GM21526 (cell line): Measurements from ENCODE around the gene FHOD3.

ENCODE experiments used
- ATAC-seq: cut with Tn5 transposase; IDR thresholded peaks from one replicate; pipeline ENCODE4 v1.9.1; 2021; ENCODE audit warnings: moderate library complexity; ENCODE audit not compliant: unreplicated experiment, low FRiP score

Gene FHOD3

GRCh38 chr18:36638224-36638623 is 340.7 kb downstream of the FHOD3 start:
- ATAC-seq, result peak; percentile 95

GRCh38 chr18:36640021-36640952 is 342.8 kb downstream of the FHOD3 start:
- no peak for ATAC-seq

GRCh38 chr18:36643061-36643460 is 345.5 kb downstream of the FHOD3 start:
- ATAC-seq, result no peak

- ATAC-seq, result no peak
Observed at GRCh38 chr18:36648803-36649202, 351.3 kb downstream of the FHOD3 start.

GRCh38 chr18:36649205-36649604 is 351.7 kb downstream of the FHOD3 start:
- no peak for ATAC-seq

GRCh38 chr18:36650266-36650665 is 352.8 kb downstream of the FHOD3 start:
- ATAC-seq, result no peak

GRCh38 chr18:36650906-36651305 is 353.4 kb downstream of the FHOD3 start:
- ATAC-seq, result no peak

- no peak for ATAC-seq
Observed at GRCh38 chr18:36652503-36652902, 355.0 kb downstream of the FHOD3 start.

- ATAC-seq, result no peak
Observed at GRCh38 chr18:36653141-36653869, 355.8 kb downstream of the FHOD3 start.

GRCh38 chr18:36653870-36654269 is 356.4 kb downstream of the FHOD3 start:
- ATAC-seq, result no peak

- no peak for ATAC-seq
Observed at GRCh38 chr18:36655074-36655473, 357.6 kb downstream of the FHOD3 start.

- no peak for ATAC-seq
Observed at GRCh38 chr18:36655930-36656329, 358.4 kb downstream of the FHOD3 start.

GRCh38 chr18:36658611-36659010 is 361.1 kb downstream of the FHOD3 start:
- ATAC-seq, result no peak

- ATAC-seq, result no peak
Observed at GRCh38 chr18:36660311-36660710, 362.8 kb downstream of the FHOD3 start.

GRCh38 chr18:36661999-36662398 is 364.5 kb downstream of the FHOD3 start:
- no peak for ATAC-seq

- no peak for ATAC-seq
Observed at GRCh38 chr18:36663312-36663711, 365.8 kb downstream of the FHOD3 start.

GRCh38 chr18:36665952-36666351 is 368.4 kb downstream of the FHOD3 start:
- no peak for ATAC-seq

GRCh38 chr18:36667811-36668210 is 370.3 kb downstream of the FHOD3 start:
- ATAC-seq, result no peak

- no peak for ATAC-seq
Observed at GRCh38 chr18:36668349-36668748, 370.8 kb downstream of the FHOD3 start.

- peak; percentile 82 for ATAC-seq
Observed at GRCh38 chr18:36672437-36673344, 375.2 kb downstream of the FHOD3 start.

- no peak for ATAC-seq
Observed at GRCh38 chr18:36673452-36673851, 375.9 kb downstream of the FHOD3 start.
